B cell (primary cell): ENCODE results near the gene IDS.

ENCODE experiments used
- EZH2 ChIP-seq: IDR thresholded peaks from 2 replicates; pipeline ENCODE4 v1.6.1; 2012; ENCODE audit warnings: borderline replicate concordance, low read depth, mild to moderate bottlenecking, moderate library complexity, low read length; ENCODE audit not compliant: insufficient read depth, poor library complexity, severe bottlenecking
- TF ChIP-seq, protein P1 (sequence below): fragments of 200-600 bp; IDR thresholded peaks from one replicate; pipeline ENCODE4 v1.8.0; 2022; ENCODE audit warnings: antibody characterized with exemption, mild to moderate bottlenecking

DNA sequence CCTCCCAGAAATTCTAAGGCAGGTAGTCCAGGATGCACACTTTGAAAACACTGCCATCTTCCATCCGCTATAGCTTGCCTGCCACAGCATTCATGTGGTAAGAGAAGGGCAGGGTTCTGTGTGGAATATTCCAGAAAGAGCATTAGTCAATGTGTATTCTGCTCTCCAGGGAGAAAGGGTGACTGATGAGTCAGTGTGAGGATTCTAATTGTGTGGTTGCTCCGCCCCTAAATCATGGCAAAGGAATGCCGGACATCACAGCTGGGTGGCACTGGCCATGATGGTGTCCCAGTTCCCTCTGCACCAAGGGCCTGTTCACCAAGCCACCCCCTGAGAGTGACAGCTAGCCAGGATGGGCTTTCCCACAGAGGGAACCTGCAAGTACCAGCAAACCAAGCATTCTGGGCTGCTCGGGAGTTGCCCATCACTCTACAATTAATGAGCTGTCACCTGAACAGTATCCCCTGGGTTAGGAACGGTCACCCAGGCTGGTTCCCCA lies 9.5 kb downstream of the IDS start:
- TF ChIP-seq, protein P1, sequence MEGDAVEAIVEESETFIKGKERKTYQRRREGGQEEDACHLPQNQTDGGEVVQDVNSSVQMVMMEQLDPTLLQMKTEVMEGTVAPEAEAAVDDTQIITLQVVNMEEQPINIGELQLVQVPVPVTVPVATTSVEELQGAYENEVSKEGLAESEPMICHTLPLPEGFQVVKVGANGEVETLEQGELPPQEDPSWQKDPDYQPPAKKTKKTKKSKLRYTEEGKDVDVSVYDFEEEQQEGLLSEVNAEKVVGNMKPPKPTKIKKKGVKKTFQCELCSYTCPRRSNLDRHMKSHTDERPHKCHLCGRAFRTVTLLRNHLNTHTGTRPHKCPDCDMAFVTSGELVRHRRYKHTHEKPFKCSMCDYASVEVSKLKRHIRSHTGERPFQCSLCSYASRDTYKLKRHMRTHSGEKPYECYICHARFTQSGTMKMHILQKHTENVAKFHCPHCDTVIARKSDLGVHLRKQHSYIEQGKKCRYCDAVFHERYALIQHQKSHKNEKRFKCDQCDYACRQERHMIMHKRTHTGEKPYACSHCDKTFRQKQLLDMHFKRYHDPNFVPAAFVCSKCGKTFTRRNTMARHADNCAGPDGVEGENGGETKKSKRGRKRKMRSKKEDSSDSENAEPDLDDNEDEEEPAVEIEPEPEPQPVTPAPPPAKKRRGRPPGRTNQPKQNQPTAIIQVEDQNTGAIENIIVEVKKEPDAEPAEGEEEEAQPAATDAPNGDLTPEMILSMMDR: no peak
- TF ChIP-seq EZH2: no peak
